GM04504 (cell line): ENCODE data around the gene VMP1.

Experiments
- DNase-seq: peaks from one replicate; pipeline ENCODE4 v3.0.0-alpha.2; 2012; ENCODE audit warnings: low read depth

The VMP1 gene

DNA sequence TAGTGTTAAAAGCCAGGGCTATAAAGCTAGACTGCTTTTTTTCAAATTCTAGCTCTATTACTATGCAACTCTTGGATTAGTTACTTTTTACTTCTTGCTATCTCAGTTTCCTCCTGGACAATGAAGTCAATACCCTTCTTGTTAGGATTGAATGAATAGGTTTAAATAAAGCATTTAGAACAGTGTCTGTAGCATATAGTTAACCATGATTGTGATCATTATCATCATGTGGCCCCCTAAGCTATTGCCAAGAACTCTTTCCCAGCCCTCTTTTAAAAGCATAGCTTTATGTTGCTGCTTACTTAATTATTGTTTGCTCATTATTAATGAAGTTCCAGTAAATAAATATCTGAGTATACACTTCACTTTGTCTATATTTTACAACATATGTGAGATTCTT is 4.5 kb downstream of the VMP1 start:
- no peak for DNase-seq

DNA sequence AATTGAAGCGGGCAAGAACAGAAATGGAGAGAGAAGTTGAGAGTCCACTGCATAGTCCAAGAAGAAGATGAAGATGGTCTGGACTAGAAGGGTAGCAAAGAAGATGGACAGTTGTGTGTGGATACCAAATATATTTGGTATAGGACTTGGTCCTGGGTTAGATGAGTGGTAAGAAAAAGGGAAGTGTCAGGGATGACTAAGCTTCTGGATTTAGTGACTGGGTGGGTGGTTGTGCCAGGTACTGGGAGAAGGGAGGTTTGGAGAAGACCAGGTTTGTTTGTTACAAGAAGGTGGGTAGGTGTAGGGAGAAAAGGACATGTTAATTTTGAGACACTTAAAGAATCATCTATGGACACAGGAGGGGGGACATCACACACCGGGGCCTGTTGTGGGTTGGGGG is 5.4 kb downstream of the VMP1 start:
- no peak for DNase-seq

- no peak for DNase-seq
These were observed 6.8 kb downstream of the VMP1 start for GRCh38 chr17:59714255-59714654.

DNA sequence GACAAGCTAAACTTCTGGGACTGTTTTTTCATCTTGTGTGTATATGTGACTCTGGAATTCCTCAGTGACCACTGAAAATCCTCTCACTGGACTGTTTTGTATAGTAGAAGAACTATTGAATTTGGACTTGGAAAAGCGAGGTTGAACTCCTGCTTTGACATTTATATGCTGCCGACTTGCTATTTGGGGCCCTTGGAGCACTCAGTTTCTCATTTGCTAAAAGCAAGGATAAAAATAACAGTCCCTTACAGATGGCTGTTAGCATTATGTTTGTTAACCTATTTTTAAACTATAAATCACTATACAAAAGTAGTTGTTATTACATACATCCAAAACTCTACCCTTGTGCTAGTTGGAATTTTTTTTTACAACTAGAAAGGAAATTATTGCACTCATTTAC is 9.0 kb downstream of the VMP1 start:
- DNase-seq: no peak

GRCh38 chr17:59719526-59719925 is 12.1 kb downstream of the VMP1 start:
- DNase-seq: no peak

- DNase-seq: no peak
These were observed 15.2 kb downstream of the VMP1 start for GRCh38 chr17:59722623-59723022.

DNA sequence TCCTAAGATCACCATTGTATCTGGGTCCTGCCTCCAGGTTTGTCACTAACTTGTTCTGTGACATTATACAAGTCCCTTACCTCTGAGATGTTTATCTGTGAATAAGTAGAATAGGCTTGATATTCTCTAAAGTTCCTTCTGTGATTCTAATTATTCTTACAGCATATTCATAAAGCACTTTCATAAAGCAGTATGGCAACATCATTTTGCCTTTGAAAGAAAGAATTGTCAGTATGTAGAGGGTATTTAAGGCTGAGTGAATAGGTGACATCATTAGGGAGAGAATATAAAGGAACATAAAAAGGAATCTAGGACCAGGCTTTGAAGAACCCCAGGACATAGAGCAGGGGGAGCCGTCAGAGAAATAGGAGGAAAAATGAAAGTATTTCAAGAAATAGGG is 15.6 kb downstream of the VMP1 start:
- no peak for DNase-seq

DNA sequence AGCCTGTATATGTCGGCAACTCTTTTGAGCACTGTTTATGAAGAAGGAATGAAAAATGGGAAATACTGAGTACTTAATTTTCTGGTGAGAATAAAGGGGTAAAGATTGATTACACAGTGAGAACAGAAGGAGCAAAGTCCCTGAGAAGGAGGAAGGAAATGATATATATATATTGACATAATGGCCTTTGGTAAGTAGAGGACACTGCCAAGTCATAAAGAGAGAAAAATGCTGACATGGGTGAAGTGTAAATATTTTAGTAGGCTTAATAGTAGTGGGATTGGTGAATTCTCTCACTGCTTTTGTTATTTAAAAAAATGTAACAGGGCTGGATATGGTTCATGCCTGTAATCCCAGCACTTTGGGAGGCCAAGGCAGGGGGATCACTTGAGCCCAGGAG is 16.2 kb downstream of the VMP1 start:
- no peak for DNase-seq

DNA sequence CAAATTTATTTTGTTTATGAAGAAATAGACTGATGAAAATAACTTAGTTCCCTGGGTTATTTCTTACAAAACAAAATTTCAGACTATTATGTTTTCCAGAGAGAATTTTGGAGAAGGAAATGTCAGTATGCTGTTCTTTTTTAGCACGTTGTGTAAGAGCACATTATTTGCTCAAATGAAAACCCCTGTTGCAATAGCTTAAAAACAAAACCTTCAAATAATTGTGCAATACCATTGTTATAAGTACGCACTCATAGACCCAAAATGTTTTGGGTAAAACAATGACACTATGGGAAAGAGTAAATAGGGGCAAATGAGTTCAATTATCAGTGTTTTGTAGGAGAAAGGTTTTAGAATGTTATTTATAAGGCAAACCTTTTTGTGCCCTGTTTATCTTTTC is 18.2 kb downstream of the VMP1 start:
- peak; percentile 10 for DNase-seq

- DNase-seq: no peak
These were observed 20.5 kb downstream of the VMP1 start for GRCh38 chr17:59727817-59728533.

- no peak for DNase-seq
These were observed 22.9 kb downstream of the VMP1 start for GRCh38 chr17:59730268-59730834.

DNA sequence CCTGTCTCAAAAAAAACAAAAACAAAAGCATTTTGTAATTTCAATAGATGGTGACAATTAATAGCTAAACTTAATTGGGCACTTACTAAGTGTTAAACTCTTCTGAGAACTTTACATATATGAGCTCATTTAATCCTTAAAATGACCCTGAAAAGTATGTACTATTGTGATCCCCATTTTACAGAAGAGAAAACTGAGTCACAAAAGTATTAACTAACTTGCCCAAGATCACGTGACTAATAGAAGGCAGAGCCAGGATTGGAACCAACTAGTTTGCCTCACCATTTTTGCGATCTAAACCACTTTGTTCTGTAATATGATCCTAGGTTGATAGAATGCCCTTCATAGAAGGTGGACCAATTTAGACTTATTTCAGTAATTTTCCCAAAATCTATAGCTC is 26.2 kb downstream of the VMP1 start:
- DNase-seq: no peak

DNA sequence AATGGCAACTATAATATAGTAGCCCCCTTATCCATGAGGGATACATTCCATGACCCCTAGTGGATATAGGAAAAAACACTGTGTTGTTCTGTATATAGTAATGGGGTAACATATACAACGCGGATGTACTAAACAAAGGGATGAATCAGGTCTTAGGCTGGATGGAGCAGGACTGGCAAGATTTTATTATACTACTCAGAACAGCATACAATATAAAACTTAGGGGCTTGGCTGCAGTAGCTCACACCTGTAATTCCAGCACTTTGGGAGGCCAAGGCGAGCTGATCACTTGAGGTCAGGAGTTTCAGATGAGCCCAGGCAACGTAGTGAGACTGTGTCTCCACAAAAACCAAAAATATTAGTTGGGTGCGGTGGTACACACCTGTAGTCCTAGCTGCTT is 26.8 kb downstream of the VMP1 start:
- DNase-seq: no peak

DNA sequence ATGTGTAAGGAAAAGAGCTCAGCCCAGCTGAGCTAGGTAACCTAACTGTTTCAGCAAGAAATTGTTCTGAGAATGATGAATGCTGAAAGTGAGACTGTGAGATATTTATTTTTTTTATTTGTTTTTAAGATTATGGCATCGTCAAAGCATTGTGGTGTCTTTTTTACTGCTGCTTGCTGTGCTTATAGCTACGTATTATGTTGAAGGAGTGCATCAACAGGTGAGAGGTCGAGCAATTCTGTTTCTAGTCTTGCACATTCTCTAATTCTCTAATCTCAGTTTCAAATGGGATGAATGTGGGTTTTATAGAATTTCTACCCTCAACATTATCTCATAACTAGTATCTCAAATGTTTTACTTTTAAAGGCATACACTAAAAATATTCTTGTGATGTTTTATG is 29.9 kb downstream of the VMP1 start:
- no peak for DNase-seq

DNA sequence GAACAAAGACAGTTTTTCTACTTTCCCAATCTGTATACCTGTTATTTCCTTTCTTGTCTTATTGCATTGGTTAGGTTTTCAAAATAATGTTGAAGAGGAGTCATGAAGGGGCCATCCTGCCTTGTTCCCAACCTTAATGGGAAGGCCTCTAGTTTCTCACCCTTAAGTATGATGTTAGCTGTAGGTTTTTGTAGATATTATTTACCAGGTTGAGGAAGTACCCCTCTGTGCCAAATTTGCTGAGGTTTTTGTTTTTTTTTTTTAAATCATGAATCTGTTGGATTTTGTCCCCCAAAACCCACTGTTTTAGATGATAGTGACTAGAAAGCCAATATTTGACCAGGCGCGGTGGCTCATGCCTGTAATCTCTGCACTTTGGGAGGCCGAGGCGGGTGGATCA is 36.4 kb downstream of the VMP1 start:
- DNase-seq: no peak

DNA sequence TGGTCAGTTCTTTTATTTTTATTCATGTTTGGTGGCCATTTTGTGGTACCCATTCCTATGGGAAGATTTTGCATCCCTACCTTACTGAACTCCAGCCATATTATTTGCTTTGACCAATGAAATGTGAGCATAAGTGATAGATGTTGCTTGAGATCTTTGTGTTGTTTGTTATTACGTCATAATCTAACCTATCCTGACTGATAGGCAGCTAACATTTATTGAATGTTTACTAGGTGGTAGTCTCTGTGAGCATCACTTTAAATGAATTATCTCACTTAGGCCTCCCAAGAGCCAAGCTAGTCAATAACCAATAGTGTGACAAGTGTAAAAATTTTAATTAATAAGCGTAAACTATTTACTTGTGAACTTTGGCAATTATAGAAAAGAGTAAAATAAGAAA is 37.6 kb downstream of the VMP1 start:
- no peak for DNase-seq

DNA sequence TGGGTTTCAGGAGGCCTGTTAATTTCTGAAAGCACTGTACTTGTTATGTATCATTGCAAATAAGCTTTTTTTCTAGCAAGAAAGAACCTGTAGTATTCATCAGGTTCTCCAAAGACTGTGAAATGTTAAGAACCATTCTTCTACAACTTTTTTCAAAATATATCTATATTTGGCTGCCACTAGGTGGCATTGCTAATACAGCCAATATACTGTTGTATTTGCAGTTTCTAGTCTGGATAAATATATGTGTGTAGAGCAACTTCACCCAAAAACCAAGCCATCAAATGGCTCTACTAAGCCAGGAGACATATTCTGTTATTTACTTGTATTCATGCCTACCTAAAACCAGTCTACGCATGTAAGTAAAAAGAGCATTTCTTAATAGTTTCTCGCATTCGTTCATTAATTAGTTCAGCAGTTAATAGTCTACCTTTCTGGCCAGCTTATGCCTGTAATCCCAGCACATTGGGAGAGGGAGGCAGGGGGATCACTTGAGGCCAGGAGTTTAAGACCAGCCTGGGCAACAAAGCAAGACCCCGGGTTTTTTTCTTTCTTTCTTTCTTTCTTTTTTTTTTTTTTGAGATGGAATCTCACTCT is 39.5 kb downstream of the VMP1 start:
- no peak for DNase-seq

DNA sequence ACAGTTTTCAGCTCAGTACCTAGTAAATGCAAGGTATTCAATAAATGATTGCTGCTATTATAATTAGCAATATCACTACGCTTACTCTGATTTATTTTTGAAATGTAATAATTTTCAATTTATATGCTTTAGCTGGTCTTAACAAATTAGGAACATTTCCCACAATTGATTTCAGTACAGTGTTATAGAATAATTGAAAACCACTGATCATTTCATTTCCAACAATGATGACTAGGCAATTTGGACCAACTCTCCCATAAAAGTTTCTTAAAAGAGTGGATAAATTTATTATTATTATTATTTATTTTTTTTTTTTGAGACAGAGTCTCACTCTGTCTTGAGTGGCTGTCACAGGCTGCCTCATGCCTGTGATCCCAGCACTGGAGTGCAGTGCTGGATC is 41.1 kb downstream of the VMP1 start:
- DNase-seq: no peak

GRCh38 chr17:59751955-59752413 is 44.5 kb downstream of the VMP1 start:
- no peak for DNase-seq

DNA sequence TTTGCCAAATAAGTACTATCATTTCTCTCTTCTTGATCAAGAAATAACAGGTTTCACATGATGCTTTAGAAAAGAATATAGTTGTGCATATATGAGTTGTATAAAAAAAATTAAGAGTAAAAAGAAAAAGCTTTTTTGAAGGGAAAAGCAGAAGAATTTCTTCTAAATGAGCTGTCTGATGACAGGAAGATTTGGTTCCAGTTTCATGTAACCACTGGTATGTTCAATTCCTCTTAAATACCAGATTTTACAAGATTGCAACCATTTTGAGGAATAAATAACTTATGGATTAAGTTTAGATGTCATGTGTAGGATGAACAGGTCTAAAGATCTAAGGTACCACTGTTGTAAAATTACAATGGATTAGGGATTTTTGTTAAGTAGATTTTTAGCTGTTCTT is 45.0 kb downstream of the VMP1 start:
- no peak for DNase-seq

DNA sequence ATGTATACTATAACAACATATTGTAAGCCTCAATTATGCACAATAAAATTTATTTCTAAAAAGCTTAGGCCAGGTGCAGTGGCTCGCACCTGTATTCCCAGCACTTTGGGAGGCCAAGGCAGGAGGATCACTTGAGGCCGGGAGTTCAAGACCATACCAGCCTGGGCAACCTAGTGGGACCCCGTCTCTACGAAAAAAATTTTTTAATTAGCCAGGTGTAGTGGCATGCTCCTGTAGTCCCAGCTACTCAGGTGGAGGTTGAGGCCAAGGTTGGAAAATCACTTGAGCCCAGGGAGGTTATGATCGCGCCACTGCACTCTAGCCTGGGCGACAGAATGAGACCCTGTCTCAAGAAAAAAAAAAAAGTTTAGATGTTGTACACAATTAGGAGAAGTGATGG is 45.5 kb downstream of the VMP1 start:
- DNase-seq: no peak

GRCh38 chr17:59753522-59754467 is 46.3 kb downstream of the VMP1 start:
- DNase-seq: peak; percentile 76

- peak; percentile 76 for DNase-seq
These were observed 47.1 kb downstream of the VMP1 start for GRCh38 chr17:59754552-59754951.
